ENCODE measurements around the gene REEP5.
"Not testable (repeated sequence)": the region's sequence is repeated elsewhere in the genome, so short reads cannot be mapped to it uniquely, and the experiment has no call there.

REEP5 gene

GRCh38 chr5:112892776-112893175, 29.3 kb downstream of the REEP5 start:
- H3K27me3 ChIP-seq (ENCODE audit: insufficient read depth, low read length, poor library complexity, severe bottlenecking): no peaks in the 10 kb centered on the region
- H3K79me2 ChIP-seq (ENCODE audit: insufficient read depth, low read length): no peaks in the 10 kb centered on the region
- no peaks in the 10 kb centered on the region for H4K20me1 ChIP-seq (ENCODE audit: insufficient read depth, low read length, poor library complexity, severe bottlenecking)
- no peak overlapping the region for H3K9ac ChIP-seq (ENCODE audit: low read depth, low read length, poor library complexity, severe bottlenecking)
- TF ChIP-seq CTCF (conservative IDR thresholded peaks at IDR 0.05; ENCODE audit: low read length): no peak
- TF ChIP-seq EZH2phosphoT487 (IDR thresholded peaks at IDR 0.05; ENCODE audit: borderline replicate concordance): no peak
- H3K9me3 ChIP-seq (ENCODE audit: insufficient read depth, low read depth, low read length): no peaks in the 10 kb centered on the region
- no peak overlapping the region for H2AFZ ChIP-seq (ENCODE audit: low read length)
- H3K36me3 ChIP-seq (ENCODE audit: insufficient read depth, low read length): no peaks in the 10 kb centered on the region
- H3K4me3 ChIP-seq (ENCODE audit: low read length, poor library complexity, severe bottlenecking): no peak overlapping the region
- H3K4me2 ChIP-seq (ENCODE audit: low read depth, low read length, poor library complexity, severe bottlenecking): no peak overlapping the region
- H3K4me1 ChIP-seq (ENCODE audit: insufficient read depth, low read length, poor library complexity, severe bottlenecking): no peaks in the 10 kb centered on the region
- H3K9me2 ChIP-seq (replicated peaks; ENCODE audit: low read depth, low read length): no peaks in the 10 kb centered on the region
- no peaks in the 10 kb centered on the region for H3F3A ChIP-seq (ENCODE audit: low read depth)

- H3K9me3 ChIP-seq (ENCODE audit: insufficient read depth, low read depth, low read length); H3F3A ChIP-seq (ENCODE audit: low read depth); H3K4me1 ChIP-seq (ENCODE audit: insufficient read depth, low read length, poor library complexity, severe bottlenecking); H3K9me2 ChIP-seq (replicated peaks; ENCODE audit: low read depth, low read length); H3K4me3 ChIP-seq (ENCODE audit: low read length, poor library complexity, severe bottlenecking); H4K20me1 ChIP-seq (ENCODE audit: insufficient read depth, low read length, poor library complexity, severe bottlenecking); H3K27me3 ChIP-seq (ENCODE audit: insufficient read depth, low read length, poor library complexity, severe bottlenecking); H2AFZ ChIP-seq (ENCODE audit: low read length); H3K9ac ChIP-seq (ENCODE audit: low read depth, low read length, poor library complexity, severe bottlenecking); H3K79me2 ChIP-seq (ENCODE audit: insufficient read depth, low read length); H3K4me2 ChIP-seq (ENCODE audit: low read depth, low read length, poor library complexity, severe bottlenecking); H3K36me3 ChIP-seq (ENCODE audit: insufficient read depth, low read length): not testable (repeated sequence)
Observed at GRCh38 chr5:112892066-112892465, 30.0 kb downstream of the REEP5 start.

GRCh38 chr5:112886975-112887374, 35.1 kb downstream of the REEP5 start:
- Histone ChIP-seq H3K4me2 (ENCODE audit: low read depth, low read length, poor library complexity, severe bottlenecking) (peak overlapping the region; percentile 42), H3K36me3 (ENCODE audit: insufficient read depth, low read length) (peaks cover 14% of the 10 kb centered on the region; the same call in 1 of the 2 replicates), H3K9me3 (ENCODE audit: insufficient read depth, low read depth, low read length) (no peaks in the 10 kb centered on the region), H3F3A (ENCODE audit: low read depth) (no peaks in the 10 kb centered on the region), H3K9me2 (replicated peaks; ENCODE audit: low read depth, low read length) (no peaks in the 10 kb centered on the region), H4K20me1 (ENCODE audit: insufficient read depth, low read length, poor library complexity, severe bottlenecking) (no peaks in the 10 kb centered on the region), H3K9ac (ENCODE audit: low read depth, low read length, poor library complexity, severe bottlenecking) (no peak overlapping the region), H3K79me2 (ENCODE audit: insufficient read depth, low read length) (no peaks in the 10 kb centered on the region), H2AFZ (ENCODE audit: low read length) (no peak overlapping the region), H3K4me1 (ENCODE audit: insufficient read depth, low read length, poor library complexity, severe bottlenecking) (peaks cover 10% of the 10 kb centered on the region), H3K4me3 (ENCODE audit: low read length, poor library complexity, severe bottlenecking) (peak overlapping the region; percentile 16), H3K27me3 (ENCODE audit: insufficient read depth, low read length, poor library complexity, severe bottlenecking) (no peaks in the 10 kb centered on the region)
- TF ChIP-seq EZH2phosphoT487 (IDR thresholded peaks at IDR 0.05; ENCODE audit: borderline replicate concordance) (no peak), CTCF (conservative IDR thresholded peaks at IDR 0.05; ENCODE audit: low read length) (no peak)

- H4K20me1 ChIP-seq (ENCODE audit: insufficient read depth, low read length, poor library complexity, severe bottlenecking): no peaks in the 10 kb centered on the region
- no peaks in the 10 kb centered on the region for H3F3A ChIP-seq (ENCODE audit: low read depth)
- peaks cover 14% of the 10 kb centered on the region; the same call in 1 of the 2 replicates for H3K36me3 ChIP-seq (ENCODE audit: insufficient read depth, low read length)
Observed at GRCh38 chr5:112885001-112885400, 37.0 kb downstream of the REEP5 start.

More at GRCh38 chr5:112885001-112885400, 37.0 kb downstream of the REEP5 start:
- Histone ChIP-seq H3K9me3 (ENCODE audit: insufficient read depth, low read depth, low read length) (no peaks in the 10 kb centered on the region), H3K9ac (ENCODE audit: low read depth, low read length, poor library complexity, severe bottlenecking) (no peak overlapping the region), H3K9me2 (replicated peaks; ENCODE audit: low read depth, low read length) (no peaks in the 10 kb centered on the region), H3K79me2 (ENCODE audit: insufficient read depth, low read length) (no peaks in the 10 kb centered on the region), H2AFZ (ENCODE audit: low read length) (no peak overlapping the region), H3K4me3 (ENCODE audit: low read length, poor library complexity, severe bottlenecking) (no peak overlapping the region), H3K4me1 (ENCODE audit: insufficient read depth, low read length, poor library complexity, severe bottlenecking) (peaks cover 10% of the 10 kb centered on the region), H3K4me2 (ENCODE audit: low read depth, low read length, poor library complexity, severe bottlenecking) (no peak overlapping the region), H3K27me3 (ENCODE audit: insufficient read depth, low read length, poor library complexity, severe bottlenecking) (no peaks in the 10 kb centered on the region)
- TF ChIP-seq CTCF (conservative IDR thresholded peaks at IDR 0.05; ENCODE audit: low read length) (no peak), EZH2phosphoT487 (IDR thresholded peaks at IDR 0.05; ENCODE audit: borderline replicate concordance) (no peak)
